HEK293 (cell line): ENCODE measurements around the gene MCOLN1.

Source experiments
- CTCF ChIP-seq: fragments of 450-650 bp; formaldehyde crosslinking; IDR thresholded peaks from 2 replicates; pipeline ENCODE4 v1.5.1; 2016; ENCODE audit warnings: missing biosample characterization, missing genetic modification characterization
- PRDM6 ChIP-seq: fragments of 450-650 bp; formaldehyde crosslinking; IDR thresholded peaks from 2 replicates; pipeline ENCODE4 v1.5.1; 2017; ENCODE audit warnings: missing biosample characterization, missing genetic modification characterization
- ZBTB49 ChIP-seq: fragments of 450-650 bp; formaldehyde crosslinking; IDR thresholded peaks from 2 replicates; pipeline ENCODE4 v1.5.1; 2016; ENCODE audit warnings: missing biosample characterization, missing genetic modification characterization, low read depth
- ZFP41 ChIP-seq: fragments of 450-650 bp; formaldehyde crosslinking; IDR thresholded peaks from 2 replicates; pipeline ENCODE4 v1.5.1; 2016; ENCODE audit warnings: missing biosample characterization, missing genetic modification characterization, borderline replicate concordance
- ZIC2 ChIP-seq: fragments of 450-650 bp; formaldehyde crosslinking; IDR thresholded peaks from 2 replicates; pipeline ENCODE4 v1.5.1; 2016; ENCODE audit warnings: missing biosample characterization, missing genetic modification characterization
- ZNF169 ChIP-seq: fragments of 450-650 bp; formaldehyde crosslinking; IDR thresholded peaks from 2 replicates; pipeline ENCODE4 v1.5.1; 2016; ENCODE audit warnings: missing biosample characterization, missing genetic modification characterization
- ZNF174 ChIP-seq: fragments of 450-650 bp; formaldehyde crosslinking; IDR thresholded peaks from 2 replicates; pipeline ENCODE4 v1.5.0; 2017; ENCODE audit warnings: missing biosample characterization, mild to moderate bottlenecking, missing genetic modification characterization
- ZNF175 ChIP-seq: fragments of 450-650 bp; formaldehyde crosslinking; IDR thresholded peaks from 2 replicates; pipeline ENCODE4 v1.5.1; 2016; ENCODE audit warnings: missing biosample characterization, missing genetic modification characterization
- ZNF274 ChIP-seq, 2 experiments: fragments of 200-500 bp in 1 of 2; fragments of 450-650 bp in 1 of 2; sonication (Bioruptor generic) in 1 of 2; formaldehyde crosslinking in 1 of 2; IDR thresholded peaks; 2 replicates each; pipeline versions ENCODE4 v1.5.1 to v1.6.1; 2014 to 2016; ENCODE audit warnings: borderline replicate concordance in 1 of 2, inconsistent platforms in 1 of 2, low read length in 1 of 2, missing biosample characterization in 1 of 2, missing genetic modification characterization in 1 of 2
- ZNF433 ChIP-seq: fragments of 450-650 bp; formaldehyde crosslinking; IDR thresholded peaks from 2 replicates; pipeline ENCODE4 v1.5.1; 2016; ENCODE audit warnings: missing biosample characterization, missing genetic modification characterization, low read depth
- ZNF530 ChIP-seq: fragments of 450-650 bp; formaldehyde crosslinking; IDR thresholded peaks from 2 replicates; pipeline ENCODE4 v1.5.1; 2016; ENCODE audit warnings: low read depth, missing biosample characterization, missing genetic modification characterization
- ZNF677 ChIP-seq: fragments of 450-650 bp; IDR thresholded peaks from 2 replicates; pipeline ENCODE4 v1.5.0; 2018; ENCODE audit warnings: missing biosample characterization, mild to moderate bottlenecking, missing genetic modification characterization, moderate library complexity

- TF ChIP-seq CTCF (tag by site-specific recombination) (no peak), ZNF677 (tag by site-specific recombination) (no peak), ZNF530 (tag by site-specific recombination) (no peak), ZNF175 (tag by site-specific recombination) (no peak), ZFP41 (tag by site-specific recombination) (no peak), ZNF274 (IDR thresholded peaks at IDR 0.05; ENCODE audit: low read length) (no peak), ZNF274 (tag by site-specific recombination; IDR thresholded peaks at IDR 0.05; ENCODE audit: borderline replicate concordance) (no peak), ZNF169 (tag by site-specific recombination) (no peak), ZIC2 (tag by site-specific recombination) (no peak), ZBTB49 (tag by site-specific recombination) (no peak), ZNF433 (tag by site-specific recombination) (no peak), PRDM6 (tag by site-specific recombination) (no peak), ZNF174 (tag by site-specific recombination) (no peak)
Observed at GRCh38 chr19:7500811-7501450, 21.5 kb upstream of the MCOLN1 start.
